ENCODE results near the gene ASRGL1.

Gene ASRGL1

DNA sequence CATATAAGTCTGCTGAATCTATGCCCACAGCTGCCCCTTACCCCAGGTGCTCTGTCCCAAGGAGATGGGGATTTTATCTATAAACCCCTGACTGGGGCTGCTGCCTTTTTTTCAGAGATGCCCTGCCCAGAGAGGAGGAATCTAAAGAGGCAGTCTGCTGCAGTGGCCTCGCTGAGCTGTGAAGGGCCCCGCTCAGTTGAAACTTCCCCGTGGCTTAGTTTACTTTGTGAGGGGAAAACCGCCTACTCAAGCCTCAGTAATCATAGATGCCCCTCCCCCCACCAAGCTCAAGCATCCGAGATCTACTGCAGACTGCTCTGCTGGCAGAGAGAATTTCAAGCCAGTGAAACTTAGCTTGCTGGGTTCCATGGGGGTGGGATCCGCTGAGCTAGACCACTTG, 31.0 kb upstream of the ASRGL1 start:
- no peaks in the 10 kb centered on the region for H3F3A ChIP-seq (ENCODE audit: insufficient read depth)
- TF ChIP-seq, protein P1, sequence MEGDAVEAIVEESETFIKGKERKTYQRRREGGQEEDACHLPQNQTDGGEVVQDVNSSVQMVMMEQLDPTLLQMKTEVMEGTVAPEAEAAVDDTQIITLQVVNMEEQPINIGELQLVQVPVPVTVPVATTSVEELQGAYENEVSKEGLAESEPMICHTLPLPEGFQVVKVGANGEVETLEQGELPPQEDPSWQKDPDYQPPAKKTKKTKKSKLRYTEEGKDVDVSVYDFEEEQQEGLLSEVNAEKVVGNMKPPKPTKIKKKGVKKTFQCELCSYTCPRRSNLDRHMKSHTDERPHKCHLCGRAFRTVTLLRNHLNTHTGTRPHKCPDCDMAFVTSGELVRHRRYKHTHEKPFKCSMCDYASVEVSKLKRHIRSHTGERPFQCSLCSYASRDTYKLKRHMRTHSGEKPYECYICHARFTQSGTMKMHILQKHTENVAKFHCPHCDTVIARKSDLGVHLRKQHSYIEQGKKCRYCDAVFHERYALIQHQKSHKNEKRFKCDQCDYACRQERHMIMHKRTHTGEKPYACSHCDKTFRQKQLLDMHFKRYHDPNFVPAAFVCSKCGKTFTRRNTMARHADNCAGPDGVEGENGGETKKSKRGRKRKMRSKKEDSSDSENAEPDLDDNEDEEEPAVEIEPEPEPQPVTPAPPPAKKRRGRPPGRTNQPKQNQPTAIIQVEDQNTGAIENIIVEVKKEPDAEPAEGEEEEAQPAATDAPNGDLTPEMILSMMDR (IDR thresholded peaks at IDR 0.05; ENCODE audit: insufficient read depth, low read length, poor library complexity, severe bottlenecking) = no peak
- no peak for TF ChIP-seq EZH2phosphoT487 (conservative IDR thresholded peaks at IDR 0.05; ENCODE audit: low read length)
- no peak overlapping the region for H3K9ac ChIP-seq (ENCODE audit: low read length)
- H3K36me3 ChIP-seq (ENCODE audit: low read length) = no peaks in the 10 kb centered on the region
- no peaks in the 10 kb centered on the region for H3K27me3 ChIP-seq (ENCODE audit: low read length)
- no peaks in the 10 kb centered on the region for H3K9me2 ChIP-seq (replicated peaks; ENCODE audit: insufficient read depth, low read length)
- no peak overlapping the region for H2AFZ ChIP-seq (ENCODE audit: low read depth, low read length, severe bottlenecking)
- H3K27ac ChIP-seq (ENCODE audit: low read depth, low read length) = no peak overlapping the region
- H4K20me1 ChIP-seq (ENCODE audit: low read depth, low read length) = no peaks in the 10 kb centered on the region
- no peak overlapping the region for H3K4me2 ChIP-seq (ENCODE audit: low read depth, low read length, poor library complexity, severe bottlenecking)
- no peaks in the 10 kb centered on the region for H3K9me3 ChIP-seq (ENCODE audit: insufficient read depth, low read length)
- H3K79me2 ChIP-seq (ENCODE audit: insufficient read depth, low read length) = no peaks in the 10 kb centered on the region
- H3K4me3 ChIP-seq (ENCODE audit: insufficient read depth, low read length, poor library complexity, severe bottlenecking) = no peak overlapping the region

DNA sequence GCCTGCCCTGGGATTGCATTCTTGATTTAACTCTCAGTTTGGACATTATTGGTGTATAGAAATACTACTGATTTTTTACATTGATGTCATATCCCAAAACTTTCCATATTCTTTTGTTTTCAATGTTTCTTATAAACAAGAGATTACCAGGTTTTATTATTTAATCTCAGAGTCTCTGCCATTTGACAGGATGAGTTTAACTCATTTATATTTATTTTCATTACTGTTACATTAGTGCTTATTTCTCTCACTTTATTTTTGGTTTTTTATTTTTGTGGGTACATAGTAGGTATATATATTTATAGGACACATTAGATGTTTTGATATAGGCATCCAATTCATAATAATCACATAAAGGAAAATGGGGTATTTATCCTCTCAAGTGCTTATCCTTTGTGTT, 29.3 kb upstream of the ASRGL1 start:
- H3K9me2 ChIP-seq (replicated peaks; ENCODE audit: insufficient read depth, low read length) = no peaks in the 10 kb centered on the region
- H3K27me3 ChIP-seq (ENCODE audit: low read length) = no peaks in the 10 kb centered on the region
- no peak for TF ChIP-seq EZH2phosphoT487 (conservative IDR thresholded peaks at IDR 0.05; ENCODE audit: low read length)
- TF ChIP-seq, protein P1 (IDR thresholded peaks at IDR 0.05; ENCODE audit: insufficient read depth, low read length, poor library complexity, severe bottlenecking) = no peak
- no peaks in the 10 kb centered on the region for H3F3A ChIP-seq (ENCODE audit: insufficient read depth)
- H3K4me3 ChIP-seq (ENCODE audit: insufficient read depth, low read length, poor library complexity, severe bottlenecking) = no peak overlapping the region
- H3K36me3 ChIP-seq (ENCODE audit: low read length) = no peaks in the 10 kb centered on the region
- no peak overlapping the region for H2AFZ ChIP-seq (ENCODE audit: low read depth, low read length, severe bottlenecking)
- H3K4me2 ChIP-seq (ENCODE audit: low read depth, low read length, poor library complexity, severe bottlenecking) = no peak overlapping the region
- H3K27ac ChIP-seq (ENCODE audit: low read depth, low read length) = no peak overlapping the region
- no peaks in the 10 kb centered on the region for H3K79me2 ChIP-seq (ENCODE audit: insufficient read depth, low read length)
- H3K9me3 ChIP-seq (ENCODE audit: insufficient read depth, low read length) = no peaks in the 10 kb centered on the region
- no peaks in the 10 kb centered on the region for H4K20me1 ChIP-seq (ENCODE audit: low read depth, low read length)
- H3K9ac ChIP-seq (ENCODE audit: low read length) = no peak overlapping the region

DNA sequence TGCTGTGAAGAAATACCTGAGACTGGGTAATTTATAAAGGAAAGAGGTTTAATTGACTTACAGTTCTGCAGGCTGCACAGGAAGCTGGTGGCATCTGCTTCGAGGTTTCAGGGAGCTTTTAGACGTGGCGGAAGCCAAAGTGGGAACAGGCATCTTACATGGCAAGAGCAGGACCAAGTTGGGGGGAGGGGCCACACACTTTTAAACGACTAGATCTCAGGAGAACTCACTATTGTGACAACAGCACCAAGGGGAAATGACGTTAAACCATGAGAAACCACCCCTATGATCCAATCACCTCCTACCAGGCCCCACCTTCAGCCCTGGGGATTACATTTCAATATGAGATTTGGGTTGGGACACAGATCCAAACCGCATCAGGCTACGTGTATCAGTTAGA, 27.3 kb upstream of the ASRGL1 start:
- Histone ChIP-seq H2AFZ (ENCODE audit: low read depth, low read length, severe bottlenecking) (no peak overlapping the region), H3K27me3 (ENCODE audit: low read length) (no peaks in the 10 kb centered on the region), H3K4me3 (ENCODE audit: insufficient read depth, low read length, poor library complexity, severe bottlenecking) (no peak overlapping the region), H3K9ac (ENCODE audit: low read length) (no peak overlapping the region), H3F3A (ENCODE audit: insufficient read depth) (no peaks in the 10 kb centered on the region), H3K9me3 (ENCODE audit: insufficient read depth, low read length) (no peaks in the 10 kb centered on the region), H3K9me2 (replicated peaks; ENCODE audit: insufficient read depth, low read length) (no peaks in the 10 kb centered on the region), H3K79me2 (ENCODE audit: insufficient read depth, low read length) (no peaks in the 10 kb centered on the region), H3K4me2 (ENCODE audit: low read depth, low read length, poor library complexity, severe bottlenecking) (no peak overlapping the region), H3K27ac (ENCODE audit: low read depth, low read length) (no peak overlapping the region), H3K36me3 (ENCODE audit: low read length) (no peaks in the 10 kb centered on the region), H4K20me1 (ENCODE audit: low read depth, low read length) (no peaks in the 10 kb centered on the region)
- TF ChIP-seq EZH2phosphoT487 (conservative IDR thresholded peaks at IDR 0.05; ENCODE audit: low read length) = no peak
- TF ChIP-seq, protein P1 (IDR thresholded peaks at IDR 0.05; ENCODE audit: insufficient read depth, low read length, poor library complexity, severe bottlenecking) = no peak

Data from SU-DHL-6 (cell line).